Skeletal muscle tissue (tissue), 4 donors: ENCODE measurements around the gene SNAI3. TPM values are rescaled to one million over a fixed set of nuclear protein-coding genes. Genes with fewer than 3 reads are reported as not detected.

Source experiments
- H3K27ac ChIP-seq: one replicate; pipeline ENCODE4 v1.7.0; 2013; ENCODE audit warnings: mild to moderate bottlenecking, low read depth, low read length, inconsistent platforms
- H3K27me3 ChIP-seq, 3 donors: one replicate each; pipeline ENCODE4 v1.7.0; 2013; ENCODE audit warnings: low read length in 3 of 3; ENCODE audit not compliant: control insufficient read depth in 3 of 3, insufficient read depth in 3 of 3
- H3K36me3 ChIP-seq, 3 donors: one replicate each; pipeline ENCODE4 v1.7.0; 2013; ENCODE audit warnings: low read length in 3 of 3; ENCODE audit not compliant: control insufficient read depth in 3 of 3, insufficient read depth in 3 of 3
- H3K4me1 ChIP-seq, 3 donors: one replicate each; pipeline ENCODE4 v1.7.0; 2013; ENCODE audit warnings: low read length in 3 of 3, mild to moderate bottlenecking in 3 of 3; ENCODE audit not compliant: control insufficient read depth in 3 of 3, insufficient read depth in 3 of 3
- H3K4me3 ChIP-seq, 3 donors: one replicate each; pipeline ENCODE4 v1.7.0; 2013; ENCODE audit warnings: low read length in 3 of 3
- H3K9ac ChIP-seq, 3 donors: one replicate each; pipeline ENCODE4 v1.7.0; 2013; ENCODE audit warnings: low read length in 3 of 3, mild to moderate bottlenecking in 3 of 3, moderate library complexity in 2 of 3, low read depth in 1 of 3
- H3K9me3 ChIP-seq, 3 donors: one replicate each; pipeline ENCODE4 v1.7.0; 2013; ENCODE audit warnings: low read length in 3 of 3; ENCODE audit not compliant: control insufficient read depth in 3 of 3
- total RNA-seq: library from RNA; depleted of rRNA; stranded (reverse); fragments of >200 nt; gene quantifications from one replicate; pipeline ENCODE4 v1.2.3, GENCODE V29; 2014
- donor health status: Osteomylitis.

Gene SNAI3
- total RNA-seq, 1 donor from 2014 or later = 8.4 TPM

GRCh38 chr16:88638323-88639230 lies 47.7 kb downstream of the SNAI3 start, which contains the start of gene IL17C:
TSS of gene IL17C (plus strand) at chr16:88638572. CDS start at chr16:88638642, 70 bp downstream.
- H3K36me3 ChIP-seq = no peaks in the 10 kb centered on the region
- no peak within 1 kb of the TSS for H3K4me3 ChIP-seq
- H3K27me3 ChIP-seq = peaks cover 33 to 50% (median 41%) of the 10 kb centered on the region in 3 donors
- peaks cover 3 to 13% (median 5%) of the 10 kb centered on the region in 3 donors for H3K4me1 ChIP-seq
- no peak within 1 kb of the TSS for H3K9ac ChIP-seq
- no peaks in the 10 kb centered on the region for H3K9me3 ChIP-seq
- H3K27ac ChIP-seq = no peak within 1 kb of the TSS

GRCh38 chr16:88636488-88637265 lies 49.6 kb downstream of the SNAI3 start:
- H3K9ac ChIP-seq = no peak overlapping the region
- H3K36me3 ChIP-seq = peaks cover 0 to 13% (median 12%) of the 10 kb centered on the region in 3 donors
- H3K27me3 ChIP-seq = peaks cover 33 to 51% (median 41%) of the 10 kb centered on the region in 3 donors
- no peak overlapping the region for H3K27ac ChIP-seq
- peaks cover 3 to 13% (median 5%) of the 10 kb centered on the region in 3 donors for H3K4me1 ChIP-seq
- H3K4me3 ChIP-seq = no peak overlapping the region
- no peaks in the 10 kb centered on the region for H3K9me3 ChIP-seq

- H3K27me3 ChIP-seq = peaks cover 32 to 47% (median 40%) of the 10 kb centered on the region in 3 donors
These were observed 50.5 kb downstream of the SNAI3 start for GRCh38 chr16:88635671-88636319.

GRCh38 chr16:88634994-88635670 lies 51.2 kb downstream of the SNAI3 start:
- H3K27me3 ChIP-seq = peaks cover 25 to 41% (median 34%) of the 10 kb centered on the region in 3 donors
- H3K27ac ChIP-seq = no peak overlapping the region
- no peak overlapping the region for H3K4me3 ChIP-seq
- peaks cover 3 to 12% (median 5%) of the 10 kb centered on the region in 3 donors for H3K4me1 ChIP-seq
- peaks cover 12 to 25% (median 18%) of the 10 kb centered on the region in 3 donors for H3K36me3 ChIP-seq
- no peaks in the 10 kb centered on the region for H3K9me3 ChIP-seq
- peak overlapping the region in 1 of 3 donors; percentile 40 for H3K9ac ChIP-seq

More at GRCh38 chr16:88635671-88636319, 50.5 kb downstream of the SNAI3 start:
- no peaks in the 10 kb centered on the region for H3K9me3 ChIP-seq
- no peak overlapping the region for H3K4me3 ChIP-seq
- H3K4me1 ChIP-seq = peaks cover 3 to 13% (median 5%) of the 10 kb centered on the region in 3 donors
- H3K27ac ChIP-seq = no peak overlapping the region
- H3K9ac ChIP-seq = no peak overlapping the region
- H3K36me3 ChIP-seq = peaks cover 7 to 19% (median 15%) of the 10 kb centered on the region in 3 donors

- H3K9ac ChIP-seq = peak overlapping the region in 1 of 3 donors; percentile 40
- peaks cover 17 to 32% (median 22%) of the 10 kb centered on the region in 3 donors for H3K36me3 ChIP-seq
- H3K9me3 ChIP-seq = no peaks in the 10 kb centered on the region
- peaks cover under 1 to 5% (median under 1%) of the 10 kb centered on the region in 3 donors for H3K4me1 ChIP-seq
- no peak overlapping the region for H3K4me3 ChIP-seq
- peaks cover 17 to 33% (median 26%) of the 10 kb centered on the region in 3 donors for H3K27me3 ChIP-seq
- no peak overlapping the region for H3K27ac ChIP-seq
These were observed 51.9 kb downstream of the SNAI3 start for GRCh38 chr16:88634141-88634993.

GRCh38 chr16:88633684-88634140 lies 52.6 kb downstream of the SNAI3 start:
- H3K27me3 ChIP-seq = peaks cover 11 to 27% (median 20%) of the 10 kb centered on the region in 3 donors
- H3K27ac ChIP-seq = no peak overlapping the region
- no peak overlapping the region for H3K4me3 ChIP-seq

GRCh38 chr16:88632587-88632930 lies 53.7 kb downstream of the SNAI3 start:
- peaks cover 0 to 2% (median 0%) of the 10 kb centered on the region in 3 donors for H3K4me1 ChIP-seq
- no peaks in the 10 kb centered on the region for H3K9me3 ChIP-seq
- H3K27me3 ChIP-seq = peaks cover 0 to 16% (median 10%) of the 10 kb centered on the region in 3 donors
- H3K36me3 ChIP-seq = peaks cover 28 to 40% (median 33%) of the 10 kb centered on the region in 3 donors
- H3K4me3 ChIP-seq = no peak overlapping the region
- no peak overlapping the region for H3K27ac ChIP-seq
- no peak overlapping the region for H3K9ac ChIP-seq

More at GRCh38 chr16:88633684-88634140, 52.6 kb downstream of the SNAI3 start:
- Histone ChIP-seq H3K4me1 (no peaks in the 10 kb centered on the region), H3K36me3 (peaks cover 19 to 34% (median 23%) of the 10 kb centered on the region in 3 donors), H3K9me3 (no peaks in the 10 kb centered on the region), H3K9ac (no peak overlapping the region)

GRCh38 chr16:88631920-88632586 lies 54.3 kb downstream of the SNAI3 start:
- H3K27me3 ChIP-seq = peaks cover 0 to 15% (median 7%) of the 10 kb centered on the region in 3 donors
- H3K36me3 ChIP-seq = peaks cover 31 to 44% (median 38%) of the 10 kb centered on the region in 3 donors
- H3K27ac ChIP-seq = no peak overlapping the region
- H3K4me1 ChIP-seq = peaks cover 0 to 2% (median 0%) of the 10 kb centered on the region in 3 donors
- no peak overlapping the region for H3K4me3 ChIP-seq
- no peaks in the 10 kb centered on the region for H3K9me3 ChIP-seq
- no peak overlapping the region for H3K9ac ChIP-seq
